Stimulated activated CD8-positive, alpha-beta memory T cell treated with anti-CD3 and anti-CD28 coated beads, Interleukin-12 subunit alpha, Interleukin-12 subunit beta, amount 100 ng/mL, for 24 hours (primary cell): ENCODE measurements around the gene SLCO1C1.

Experiments used
- DNase-seq: peaks from one replicate; pipeline ENCODE4 v3.0.0-alpha.2; 2020; ENCODE audit errors: extremely low read depth

Gene SLCO1C1

DNA sequence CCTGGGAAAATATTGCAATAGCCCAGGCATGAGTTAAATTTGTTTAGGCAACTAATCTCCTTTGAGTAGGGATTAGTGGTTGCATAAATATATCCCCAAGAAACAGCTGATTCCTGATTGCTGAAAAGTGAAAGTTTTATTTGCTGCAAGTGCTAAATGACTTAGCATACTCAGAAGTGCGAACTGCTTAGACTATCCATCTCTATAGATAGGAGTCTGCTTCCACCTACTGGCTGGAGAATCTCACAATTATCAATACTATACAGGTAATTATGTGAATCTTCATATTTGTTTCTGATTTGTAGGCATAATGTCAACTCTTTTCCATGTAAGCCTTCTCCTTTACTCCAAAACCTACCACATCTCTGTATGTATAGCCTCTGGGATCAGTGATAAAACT is 103.4 kb downstream of the SLCO1C1 start:
- no peak for DNase-seq

DNA sequence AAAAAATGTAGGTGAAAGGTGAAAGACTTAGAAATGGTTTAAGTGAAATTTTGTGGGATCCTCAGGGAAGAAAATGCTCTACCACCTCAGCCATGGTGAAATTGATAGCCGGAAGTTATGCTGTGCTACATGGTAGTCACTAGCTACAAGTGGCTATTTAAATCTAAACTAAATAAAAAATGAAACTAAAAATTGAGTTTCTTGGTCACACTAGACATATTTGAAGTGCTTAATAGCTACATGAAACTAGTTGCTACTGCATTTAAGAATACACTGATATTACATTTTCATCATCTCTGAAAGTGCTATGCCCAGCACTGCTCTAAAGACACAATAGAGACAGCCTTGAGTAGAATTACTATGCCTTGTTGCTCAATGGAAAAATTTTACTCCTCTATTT is 105.0 kb downstream of the SLCO1C1 start:
- DNase-seq = no peak

DNA sequence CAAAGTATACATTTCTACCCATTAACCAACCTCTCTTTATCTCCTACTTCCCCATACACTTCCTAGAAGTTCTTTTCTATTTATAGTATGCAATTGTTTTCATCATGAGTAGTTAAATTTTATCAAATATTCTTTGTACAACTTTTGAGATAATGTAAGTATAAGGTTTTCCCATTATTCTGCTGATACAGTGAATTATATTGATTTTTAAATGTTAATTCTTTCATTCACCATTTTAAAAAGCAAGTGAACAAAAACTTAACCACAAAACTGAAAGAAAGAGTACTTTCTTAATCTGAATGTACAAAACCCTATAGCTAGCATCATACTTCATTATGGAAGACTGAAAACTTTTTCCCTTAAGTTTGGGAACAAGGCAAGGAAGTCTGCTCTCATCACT is 105.9 kb downstream of the SLCO1C1 start:
- DNase-seq = no peak
